HepG2 (cell line): ENCODE measurements around the gene CDC37L1. TPM values are rescaled to one million over a fixed set of nuclear protein-coding genes. Genes with fewer than 3 reads are reported as not detected.

ENCODE experiments used
- ATAC-seq: fragments of 200-7000 bp; cut with Tn5 transposase; 3 replicates; pipeline ENCODE4 v1.9.1; 2020; ENCODE audit warnings: mild to moderate bottlenecking, moderate library complexity
- BruUV-seq: library from RNA; stranded (reverse); fragments of 400-500 nt; replicated peaks from 2 replicates; lab custom pipeline; 2021; lab: Mats Ljungman, UMichigan
- CTCF ChIA-PET: fragments of 300-600 bp; formaldehyde crosslinking; extraction: SDS; loops from one replicate; lab custom pipeline; 2021; ENCODE audit warnings: low total read pairs, inconsistent platforms, low intra/inter-chr PET ratio; lab: Yijun Ruan, JAX
- POLR2A ChIA-PET: fragments of 350-600 bp; sonication (Branson Sonifier 250); formaldehyde crosslinking; loops from one replicate; lab custom pipeline; 2020; ENCODE audit warnings: antibody characterized with exemption, inconsistent platforms; lab: Yijun Ruan, JAX
- DNase-seq: peaks from one replicate; pipeline ENCODE4 v3.0.0-alpha.2; 2015; ENCODE audit warnings: low spot score
- FAIRE-seq: peaks from 3 replicates; lab custom pipeline; 2011; peaks lifted over from hg19 to GRCh38; lab: Jason Lieb, UNC
- H2AFZ ChIP-seq: one replicate; pipeline ENCODE4 v1.6.1; 2011; ENCODE audit warnings: low read length, inconsistent platforms
- H3K27ac ChIP-seq: fragments of 300-600 bp; 3 replicates; pipeline ENCODE4 v1.8.0; 2011; ENCODE audit warnings: mixed run types, mild to moderate bottlenecking, mixed read lengths, low read length, inconsistent platforms; ENCODE audit not compliant: insufficient read depth; ENCODE audit errors: extremely low read length
- H3K27me3 ChIP-seq, 2 experiments: fragments of 200-600 bp in 1 of 2; 2 replicates in 1 of 2; 3 replicates in 1 of 2; pipeline versions ENCODE4 v1.6.0 to v1.8.0; 2011; ENCODE audit warnings: low read length in 2 of 2, mild to moderate bottlenecking in 2 of 2, moderate library complexity in 2 of 2, inconsistent platforms in 1 of 2; ENCODE audit not compliant: insufficient read depth in 2 of 2, control insufficient read depth in 1 of 2
- H3K36me3 ChIP-seq, 2 experiments: fragments of 200-600 bp in 1 of 2; replicated peaks in 1 of 2; 2 replicates in 1 of 2; 3 replicates in 1 of 2; pipeline versions ENCODE4 v1.5.1 to v1.8.0; 2011; ENCODE audit warnings: low read length in 2 of 2, inconsistent platforms in 1 of 2; ENCODE audit not compliant: insufficient read depth in 2 of 2, control insufficient read depth in 1 of 2
- H3K4me1 ChIP-seq: 2 replicates; pipeline ENCODE4 v1.5.1; 2012; ENCODE audit warnings: low read length, inconsistent platforms; ENCODE audit not compliant: insufficient read depth
- H3K4me2 ChIP-seq: 2 replicates; pipeline ENCODE4 v1.6.0; 2011; ENCODE audit warnings: low read depth, low read length, inconsistent platforms
- H3K4me3 ChIP-seq, 3 experiments: fragments of 200-600 bp in 1 of 3; sonication (generic), shearing (Covaris generic) in 1 of 3; replicated peaks in 1 of 3; 2 replicates each; pipeline ENCODE4 v1.5.1; 2011 to 2016; ENCODE audit warnings: low read length in 3 of 3, inconsistent platforms in 2 of 3, low read depth in 2 of 3, mild to moderate bottlenecking in 2 of 3, control low read depth in 1 of 3, mixed read lengths in 1 of 3; ENCODE audit not compliant: insufficient read depth in 1 of 3
- H3K79me2 ChIP-seq: one replicate; pipeline ENCODE4 v1.6.1; 2011; ENCODE audit warnings: low read length, inconsistent platforms; ENCODE audit not compliant: insufficient read depth
- H3K9ac ChIP-seq: 2 replicates; pipeline ENCODE4 v1.6.0; 2011; ENCODE audit warnings: mild to moderate bottlenecking, low read depth, low read length, inconsistent platforms; ENCODE audit not compliant: insufficient read depth
- H3K9me3 ChIP-seq: 2 replicates; pipeline ENCODE4 v1.5.1; 2012; ENCODE audit warnings: mild to moderate bottlenecking, low read length
- H4K20me1 ChIP-seq: 2 replicates; pipeline ENCODE4 v1.6.0; 2011; ENCODE audit warnings: inconsistent platforms, mild to moderate bottlenecking, low read length, moderate library complexity; ENCODE audit not compliant: insufficient read depth
- ATAD3A ChIP-seq: sonication (generic); formaldehyde crosslinking; IDR thresholded peaks from 2 replicates; pipeline ENCODE4 v1.4.0; 2020; ENCODE audit warnings: missing genetic modification reagents
- JUND ChIP-seq: sonication (generic); formaldehyde crosslinking; IDR thresholded peaks from 2 replicates; pipeline ENCODE4 v1.8.0; 2022; ENCODE audit warnings: mild to moderate bottlenecking, missing genetic modification reagents
- KAT7 ChIP-seq: IDR thresholded peaks from 2 replicates; pipeline ENCODE4 v1.6.1; 2018; ENCODE audit warnings: borderline replicate concordance, missing compliant biosample characterization
- LCORL ChIP-seq, 2 experiments: fragments of 450-650 bp in 1 of 2; sonication (generic) in 1 of 2; formaldehyde crosslinking in 1 of 2; IDR thresholded peaks; 2 replicates each; pipeline versions ENCODE4 v1.5.0 to v1.6.1; 2017 to 2020; ENCODE audit warnings: antibody characterized with exemption in 1 of 2, missing genetic modification reagents in 1 of 2
- RFXAP ChIP-seq: sonication (generic); formaldehyde crosslinking; IDR thresholded peaks from 2 replicates; pipeline ENCODE4 v1.4.0; 2020; ENCODE audit warnings: missing genetic modification reagents, borderline replicate concordance
- ZNF234 ChIP-seq: sonication (generic); formaldehyde crosslinking; conservative IDR thresholded peaks from 2 replicates; pipeline ENCODE4 v1.5.1; 2020; ENCODE audit warnings: mild to moderate bottlenecking, missing genetic modification reagents
- ZNF333 ChIP-seq: sonication (generic); formaldehyde crosslinking; IDR thresholded peaks from 2 replicates; pipeline ENCODE4 v1.4.0; 2020; ENCODE audit warnings: mild to moderate bottlenecking, missing genetic modification reagents, borderline replicate concordance
- ZNF564 ChIP-seq: sonication (generic); formaldehyde crosslinking; IDR thresholded peaks from 2 replicates; pipeline ENCODE4 v1.8.1; 2023; ENCODE audit warnings: mild to moderate bottlenecking, missing genetic modification reagents
- ZNF777 ChIP-seq: sonication (generic); formaldehyde crosslinking; IDR thresholded peaks from 2 replicates; pipeline ENCODE4 v1.4.0; 2020; ENCODE audit warnings: missing genetic modification reagents
- WGBS: methylation state at CpG from one replicate; pipeline ENCODE4 v1.1.6; 2017; ENCODE audit warnings: low lambda C conversion rate; 5-methylcytosine and 5-hydroxymethylcytosine counted together
- in situ Hi-C: cut with HindIII; loops from 2 replicates; pipeline ENCODE4 v1.10.0; 2017; ENCODE audit warnings: low pct_unique_long_range_greater_than_20kb; ENCODE audit not compliant: extremely low pct_ligation_motif_present
- intact Hi-C: fragments of 100-400 bp; cut with micrococcal nuclease; formaldehyde crosslinking; loops from one replicate; pipeline ENCODE4 v1.10.0; 2022; ENCODE audit not compliant: unreplicated experiment
- polyA plus RNA-seq, 8 experiments: library from polyadenylated mRNA; depleted of rRNA in 3 of 8; stranded (reverse) in 7 of 8; unstranded in 1 of 8; fragments of >200 nt; fragmentation: Illumina TruSeq in 4 of 8; extraction: Trizol in 4 of 8; gene quantifications; 2 replicates each; pipeline versions ENCODE4 v1.2.1 to v1.2.3, GENCODE V29; 2011 to 2016; ENCODE audit warnings: low read depth in 4 of 8, missing spikeins in 1 of 8, mixed read lengths in 1 of 8; ENCODE audit not compliant: insufficient read depth in 1 of 8
- total RNA-seq, 5 experiments: library from RNA; depleted of rRNA; stranded (reverse); fragments of >200 nt; fragmentation: Illumina TruSeq; extraction: Trizol; gene quantifications; 2 replicates each; pipeline ENCODE4 v1.2.3, GENCODE V29; 2016; ENCODE audit warnings: low read depth in 1 of 5
- TF ChIP-seq, protein P1 (sequence below): IDR thresholded peaks from 2 replicates; pipeline ENCODE4 v1.6.1; 2016; ENCODE audit warnings: low read depth, missing genetic modification reagents, missing compliant biosample characterization

The CDC37L1 gene
- total and polyA plus RNA-seq, 2 of the 13 experiments (the other 11 are each of a cell fraction or from before 2014, with no cell fraction given) = 5.5 to 17.0 TPM

DNA sequence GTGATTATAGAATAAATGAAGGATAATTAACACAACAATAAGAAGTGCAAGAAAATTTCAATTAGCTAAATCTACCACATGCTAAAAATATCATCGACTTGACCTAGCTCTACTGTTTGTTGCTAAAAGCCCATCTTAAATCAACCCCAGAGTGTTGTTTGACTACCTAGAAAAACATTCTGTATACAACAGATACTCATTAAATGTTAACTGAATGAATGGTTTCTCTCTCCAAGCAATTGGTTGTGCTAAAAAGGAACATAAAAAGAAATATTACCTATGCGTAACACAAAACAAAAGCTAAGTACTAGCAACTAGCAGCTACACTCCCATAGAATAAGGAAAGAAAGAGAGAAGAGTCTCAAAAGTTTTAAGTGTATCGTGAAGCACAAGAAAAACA lies 22.7 kb upstream of the CDC37L1 start:
- Histone ChIP-seq H3K79me2 (no peaks in the 10 kb centered on the region), H3K27ac (no peak overlapping the region), H3K27me3 (no peaks in the 10 kb centered on the region)
- 79% methylated on average over 3 of the region's 3 CpGs for WGBS
- BruUV-seq = no TSS peak
- FAIRE-seq = no peak
- intact Hi-C loops = no loop called here
- TF ChIP-seq ZNF564 (CRISPR knock-in tag) (no peak), JUND (CRISPR knock-in tag) (no peak), ZNF234 (CRISPR knock-in tag) (no peak), KAT7 (CRISPR knock-in tag) (no peak), ATAD3A (CRISPR knock-in tag) (no peak), ZNF333 (CRISPR knock-in tag) (no peak)
- TF ChIP-seq, all 625 proteins: peak for 0
- Histone ChIP-seq H3K36me3 (no peaks in the 10 kb centered on the region; a peak in 1 of 5 replicates), H2AFZ (no peak overlapping the region), H4K20me1 (no peaks in the 10 kb centered on the region), H3K4me1 (peaks cover 25% of the 10 kb centered on the region), H3K4me3 (no peak overlapping the region), H3K9me3 (no peaks in the 10 kb centered on the region), H3K9ac (no peak overlapping the region), H3K4me2 (no peak overlapping the region)
- in situ Hi-C loops = no loop called here
- ChIA-PET POLR2A (interaction anchor here (0.9 to 1.7 kb wide), 2 partner anchors 21 to 23 kb away, joined by 4 read pairs; partner anchors contain the start of gene CDC37L1), CTCF (no interaction called here)
- DNase-seq (no peak), ATAC-seq (no peak)

DNA sequence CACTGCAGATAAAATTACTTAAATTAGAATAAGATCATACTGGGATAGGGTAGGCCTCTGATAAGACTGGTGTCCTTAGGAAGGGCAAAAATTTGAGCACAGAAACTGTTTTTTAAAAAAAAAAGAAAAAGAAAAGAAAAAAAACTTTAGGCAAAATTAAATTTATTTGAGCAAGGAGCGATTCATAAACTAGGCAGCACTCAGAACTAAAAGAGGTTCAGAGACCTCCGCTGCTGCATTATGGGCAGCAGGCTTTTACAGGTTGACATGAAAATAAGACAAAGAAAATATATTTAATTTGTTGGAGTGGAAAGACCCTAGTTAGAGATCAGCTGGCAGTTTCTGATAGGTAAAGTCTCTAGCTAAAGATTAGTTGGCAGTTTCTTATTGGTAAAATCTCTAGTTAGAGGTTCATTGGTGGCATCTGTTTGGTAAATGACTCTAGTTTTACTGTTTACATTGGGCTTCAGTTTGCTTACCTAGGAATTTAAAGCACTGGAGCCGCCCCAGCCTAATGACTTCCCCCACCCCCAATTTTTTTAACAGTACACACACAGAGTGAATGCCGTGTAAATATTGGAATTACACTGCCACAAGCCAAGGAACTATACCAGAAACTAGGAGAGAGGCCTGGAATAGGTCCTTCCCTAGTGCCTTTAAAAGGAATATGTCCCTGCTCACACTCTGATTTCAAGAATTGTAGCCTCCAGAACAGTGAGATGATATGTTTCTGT lies 21.8 kb upstream of the CDC37L1 start:
- in situ Hi-C loops (no loop called here), intact Hi-C loops (no loop called here)
- Histone ChIP-seq H3K9ac (no peak overlapping the region), H3K27me3 (no peaks in the 10 kb centered on the region), H3K27ac (peak overlapping the region; percentile 17), H4K20me1 (no peaks in the 10 kb centered on the region), H3K4me3 (no peak overlapping the region), H3K4me2 (peak overlapping the region; percentile 45), H3K9me3 (no peaks in the 10 kb centered on the region), H3K4me1 (peaks cover 29% of the 10 kb centered on the region), H3K36me3 (no peaks in the 10 kb centered on the region; a peak in 1 of 5 replicates), H2AFZ (no peak overlapping the region), H3K79me2 (no peaks in the 10 kb centered on the region)
- ChIA-PET POLR2A (interaction anchor here (0.6 to 1.7 kb wide), 3 partner anchors 20 to 1376 kb away, joined by 3 to 6 read pairs (median 4); partner anchors contain the start of gene CDC37L1), CTCF (no interaction called here)
- DNase-seq (peak; percentile 77), FAIRE-seq (no peak), ATAC-seq (peak; percentile 52)
- BruUV-seq = no TSS peak
- WGBS = 49% methylated on average over 4 of the region's 4 CpGs
- TF ChIP-seq ZNF777 (CRISPR knock-in tag) (no peak), RFXAP (CRISPR knock-in tag) (0 out of 2 replicates have a peak, but pooled peaks have one; percentile 37), LCORL (IDR thresholded peaks at IDR 0.05) (no peak), LCORL (CRISPR knock-in tag; IDR thresholded peaks at IDR 0.05) (peak; percentile 59; the same call in 1 of the 2 replicates)
- TF ChIP-seq, protein P1, sequence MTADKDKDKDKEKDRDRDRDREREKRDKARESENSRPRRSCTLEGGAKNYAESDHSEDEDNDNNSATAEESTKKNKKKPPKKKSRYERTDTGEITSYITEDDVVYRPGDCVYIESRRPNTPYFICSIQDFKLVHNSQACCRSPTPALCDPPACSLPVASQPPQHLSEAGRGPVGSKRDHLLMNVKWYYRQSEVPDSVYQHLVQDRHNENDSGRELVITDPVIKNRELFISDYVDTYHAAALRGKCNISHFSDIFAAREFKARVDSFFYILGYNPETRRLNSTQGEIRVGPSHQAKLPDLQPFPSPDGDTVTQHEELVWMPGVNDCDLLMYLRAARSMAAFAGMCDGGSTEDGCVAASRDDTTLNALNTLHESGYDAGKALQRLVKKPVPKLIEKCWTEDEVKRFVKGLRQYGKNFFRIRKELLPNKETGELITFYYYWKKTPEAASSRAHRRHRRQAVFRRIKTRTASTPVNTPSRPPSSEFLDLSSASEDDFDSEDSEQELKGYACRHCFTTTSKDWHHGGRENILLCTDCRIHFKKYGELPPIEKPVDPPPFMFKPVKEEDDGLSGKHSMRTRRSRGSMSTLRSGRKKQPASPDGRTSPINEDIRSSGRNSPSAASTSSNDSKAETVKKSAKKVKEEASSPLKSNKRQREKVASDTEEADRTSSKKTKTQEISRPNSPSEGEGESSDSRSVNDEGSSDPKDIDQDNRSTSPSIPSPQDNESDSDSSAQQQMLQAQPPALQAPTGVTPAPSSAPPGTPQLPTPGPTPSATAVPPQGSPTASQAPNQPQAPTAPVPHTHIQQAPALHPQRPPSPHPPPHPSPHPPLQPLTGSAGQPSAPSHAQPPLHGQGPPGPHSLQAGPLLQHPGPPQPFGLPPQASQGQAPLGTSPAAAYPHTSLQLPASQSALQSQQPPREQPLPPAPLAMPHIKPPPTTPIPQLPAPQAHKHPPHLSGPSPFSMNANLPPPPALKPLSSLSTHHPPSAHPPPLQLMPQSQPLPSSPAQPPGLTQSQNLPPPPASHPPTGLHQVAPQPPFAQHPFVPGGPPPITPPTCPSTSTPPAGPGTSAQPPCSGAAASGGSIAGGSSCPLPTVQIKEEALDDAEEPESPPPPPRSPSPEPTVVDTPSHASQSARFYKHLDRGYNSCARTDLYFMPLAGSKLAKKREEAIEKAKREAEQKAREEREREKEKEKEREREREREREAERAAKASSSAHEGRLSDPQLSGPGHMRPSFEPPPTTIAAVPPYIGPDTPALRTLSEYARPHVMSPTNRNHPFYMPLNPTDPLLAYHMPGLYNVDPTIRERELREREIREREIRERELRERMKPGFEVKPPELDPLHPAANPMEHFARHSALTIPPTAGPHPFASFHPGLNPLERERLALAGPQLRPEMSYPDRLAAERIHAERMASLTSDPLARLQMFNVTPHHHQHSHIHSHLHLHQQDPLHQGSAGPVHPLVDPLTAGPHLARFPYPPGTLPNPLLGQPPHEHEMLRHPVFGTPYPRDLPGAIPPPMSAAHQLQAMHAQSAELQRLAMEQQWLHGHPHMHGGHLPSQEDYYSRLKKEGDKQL (CRISPR knock-in tag) = peak; percentile 84; the same call in 1 of the 2 replicates
